ENCODE data around the gene HOXA7. TPM values are rescaled to one million over a fixed set of nuclear protein-coding genes. Genes with fewer than 3 reads are reported as not detected.

HOXA7 gene
- total RNA-seq, 2 donors from 2014 or later = 0.26 to 0.66 TPM

DNA sequence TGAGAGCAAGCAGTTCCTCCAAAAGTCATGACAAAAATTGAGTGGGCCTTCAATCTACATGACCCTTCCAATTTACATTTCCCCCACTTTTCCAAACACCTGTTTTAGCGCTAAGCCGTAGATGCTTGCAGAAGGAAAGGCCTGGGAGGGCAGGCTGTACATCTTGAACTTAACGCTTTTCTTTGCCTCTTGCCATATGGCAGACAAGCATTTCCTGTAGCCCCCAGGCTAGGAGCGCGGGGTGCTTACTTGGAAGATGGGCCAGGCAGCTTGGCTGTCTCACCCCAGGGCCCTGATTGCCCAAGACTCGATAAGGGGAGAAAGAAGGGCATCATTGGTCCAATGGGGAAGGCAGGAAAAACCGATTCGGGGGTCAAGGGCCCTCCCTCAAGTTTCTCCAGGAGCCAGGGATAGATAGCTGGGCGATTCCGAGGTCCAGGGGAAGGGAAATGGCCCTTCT, 15.9 kb upstream of the HOXA7 start:
- Histone ChIP-seq H3K27ac (no peak overlapping the region), H3K9me3 (no peaks in the 10 kb centered on the region), H3K4me1 (peaks cover 30% of the 10 kb centered on the region), H3K36me3 (replicated peaks in 1 of 2; ENCODE audit: insufficient read depth in 1 of 2, low read depth in 2 of 2) (no peaks in the 10 kb centered on the region), H3K4me3 (no peak overlapping the region), H3K27me3 (peaks cover 5 to 88% of the 10 kb centered on the region in 2 donors)
- TF ChIP-seq, protein P1, sequence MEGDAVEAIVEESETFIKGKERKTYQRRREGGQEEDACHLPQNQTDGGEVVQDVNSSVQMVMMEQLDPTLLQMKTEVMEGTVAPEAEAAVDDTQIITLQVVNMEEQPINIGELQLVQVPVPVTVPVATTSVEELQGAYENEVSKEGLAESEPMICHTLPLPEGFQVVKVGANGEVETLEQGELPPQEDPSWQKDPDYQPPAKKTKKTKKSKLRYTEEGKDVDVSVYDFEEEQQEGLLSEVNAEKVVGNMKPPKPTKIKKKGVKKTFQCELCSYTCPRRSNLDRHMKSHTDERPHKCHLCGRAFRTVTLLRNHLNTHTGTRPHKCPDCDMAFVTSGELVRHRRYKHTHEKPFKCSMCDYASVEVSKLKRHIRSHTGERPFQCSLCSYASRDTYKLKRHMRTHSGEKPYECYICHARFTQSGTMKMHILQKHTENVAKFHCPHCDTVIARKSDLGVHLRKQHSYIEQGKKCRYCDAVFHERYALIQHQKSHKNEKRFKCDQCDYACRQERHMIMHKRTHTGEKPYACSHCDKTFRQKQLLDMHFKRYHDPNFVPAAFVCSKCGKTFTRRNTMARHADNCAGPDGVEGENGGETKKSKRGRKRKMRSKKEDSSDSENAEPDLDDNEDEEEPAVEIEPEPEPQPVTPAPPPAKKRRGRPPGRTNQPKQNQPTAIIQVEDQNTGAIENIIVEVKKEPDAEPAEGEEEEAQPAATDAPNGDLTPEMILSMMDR (IDR thresholded peaks at IDR 0.05) = no peak
- TF ChIP-seq POLR2A (IDR thresholded peaks at IDR 0.05) = no peak
- no peak for ATAC-seq
- intact Hi-C loops (cut with DNase I) = no loop called here
- DNase-seq = peak in 2 of 4 donors; percentile 4 to 5
- 10% methylated on average over 6 to 10 of the region's 10 CpGs for WGBS, 2 donors

DNA sequence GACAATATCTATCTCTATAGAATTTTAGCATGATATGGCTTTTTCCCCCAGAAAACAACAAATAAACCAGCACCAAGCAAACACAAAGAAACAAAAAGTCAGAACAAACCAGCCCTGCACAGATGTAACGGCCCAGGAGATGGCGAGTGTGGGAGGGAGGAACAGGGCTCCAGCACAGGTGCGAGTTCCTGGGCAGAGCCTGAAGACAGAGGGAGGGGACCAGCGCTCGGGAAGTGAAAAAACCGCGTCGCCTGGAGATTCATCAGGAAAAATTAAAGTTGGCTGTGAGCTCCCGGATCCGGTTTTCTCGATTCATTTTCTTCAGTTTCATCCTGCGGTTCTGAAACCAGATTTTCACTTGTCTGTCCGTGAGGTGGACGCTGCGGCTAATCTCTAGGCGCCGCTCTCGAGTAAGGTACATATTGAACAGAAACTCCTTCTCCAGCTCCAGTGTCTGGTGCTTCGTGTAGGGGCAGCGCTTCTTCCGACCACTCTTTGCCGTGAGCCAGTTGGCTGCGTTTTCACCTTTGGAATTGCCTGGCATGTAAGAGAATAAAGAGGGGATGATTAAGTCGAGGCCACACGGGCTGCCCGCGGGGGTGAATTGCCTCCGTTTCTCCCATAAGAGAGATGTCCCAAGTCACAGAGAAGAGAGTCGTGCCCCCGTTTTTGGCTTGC, 15.3 kb upstream of the HOXA7 start:
- no peaks in the 10 kb centered on the region for H3K9me3 ChIP-seq
- WGBS, 2 donors = 9 to 11% methylated on average over 30 of the region's 30 CpGs
- H3K4me1 ChIP-seq = peaks cover 30% of the 10 kb centered on the region
- DNase-seq (peak in 2 of 4 donors; percentile 10 to 14), ATAC-seq (no peak)
- intact Hi-C loops (cut with DNase I) = no loop called here
- H3K27ac ChIP-seq = no peak overlapping the region
- H3K36me3 ChIP-seq (replicated peaks in 1 of 2; ENCODE audit: insufficient read depth in 1 of 2, low read depth in 2 of 2) = no peaks in the 10 kb centered on the region
- no peak for TF ChIP-seq POLR2A (IDR thresholded peaks at IDR 0.05)
- TF ChIP-seq, protein P1 (IDR thresholded peaks at IDR 0.05) = no peak
- peaks cover 5 to 92% of the 10 kb centered on the region in 2 donors for H3K27me3 ChIP-seq
- H3K4me3 ChIP-seq = no peak overlapping the region

DNA sequence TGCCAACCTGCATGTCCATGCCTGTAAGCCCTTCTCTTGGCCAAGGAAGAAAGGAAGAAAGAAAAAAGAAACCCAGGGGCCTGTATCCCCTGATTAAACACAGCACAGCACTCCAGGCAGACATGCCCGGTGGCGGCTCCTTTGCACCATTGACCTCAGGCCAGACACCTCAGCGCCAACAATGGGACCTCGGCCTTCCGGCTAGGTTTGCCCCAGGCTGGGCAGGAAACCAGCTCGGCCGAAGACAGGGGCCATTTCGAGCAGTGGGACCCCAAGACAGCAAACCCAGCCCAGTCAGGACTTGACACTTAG, 14.8 kb upstream of the HOXA7 start:
- Histone ChIP-seq H3K4me1 (peaks cover 30% of the 10 kb centered on the region), H3K36me3 (replicated peaks in 1 of 2; ENCODE audit: insufficient read depth in 1 of 2, low read depth in 2 of 2) (no peaks in the 10 kb centered on the region), H3K27me3 (peaks cover 5 to 92% of the 10 kb centered on the region in 2 donors), H3K4me3 (no peak overlapping the region), H3K9me3 (no peaks in the 10 kb centered on the region), H3K27ac (no peak overlapping the region)
- no peak for ATAC-seq
- 10 to 11% methylated on average over 8 of the region's 8 CpGs for WGBS, 2 donors
- intact Hi-C loops (cut with DNase I) = no loop called here
- peak in 1 of 4 donors; percentile 8 for DNase-seq
- TF ChIP-seq, protein P1 (IDR thresholded peaks at IDR 0.05) = no peak
- TF ChIP-seq POLR2A (IDR thresholded peaks at IDR 0.05) = no peak

DNA sequence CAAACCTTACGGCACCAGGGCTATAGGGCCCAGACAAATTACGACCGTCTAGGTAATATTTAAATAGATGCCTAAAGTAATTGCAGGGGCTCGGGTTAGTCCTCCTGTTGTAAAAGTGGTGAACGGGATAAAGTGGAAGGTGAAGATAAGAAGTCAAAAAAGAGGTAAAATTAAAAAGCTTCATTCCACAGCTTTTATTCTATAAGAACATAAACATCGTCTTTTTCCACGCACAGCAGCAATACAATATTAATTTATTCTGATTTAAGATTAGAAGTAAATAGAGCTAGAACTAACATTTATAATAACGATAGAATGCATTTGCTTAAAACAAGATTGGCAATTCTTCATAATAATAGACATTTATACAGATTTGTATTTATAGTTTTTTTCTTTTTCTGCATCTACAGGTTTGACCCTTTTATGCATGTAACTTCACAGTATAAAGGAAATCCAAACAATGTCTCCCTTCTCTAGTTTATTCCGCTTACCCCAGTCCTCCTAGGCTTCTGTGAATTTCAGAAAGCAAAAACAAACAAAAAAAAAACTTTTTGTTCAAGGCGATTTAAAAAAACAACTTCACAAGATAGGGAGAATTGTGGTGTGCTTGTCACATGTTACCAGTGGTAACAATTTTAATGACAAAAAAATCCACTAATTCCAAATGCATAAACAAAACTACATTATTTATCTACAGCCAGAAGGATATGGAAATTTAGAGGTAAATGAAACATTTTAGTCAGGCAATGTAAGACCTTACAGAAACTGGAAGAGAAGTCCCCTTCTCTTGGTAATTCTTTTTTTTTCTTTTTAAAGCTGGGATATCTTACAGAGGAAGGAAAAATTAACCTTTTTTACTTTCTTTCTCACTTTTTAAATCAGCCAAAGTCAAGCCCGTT, 14.2 kb upstream of the HOXA7 start:
- H3K27ac ChIP-seq = no peak overlapping the region
- no peaks in the 10 kb centered on the region for H3K36me3 ChIP-seq (replicated peaks in 1 of 2; ENCODE audit: insufficient read depth in 1 of 2, low read depth in 2 of 2)
- no peak overlapping the region for H3K4me3 ChIP-seq
- no peak for ATAC-seq
- DNase-seq = no peak
- H3K4me1 ChIP-seq = peaks cover 30% of the 10 kb centered on the region
- H3K27me3 ChIP-seq = peaks cover 5 to 92% of the 10 kb centered on the region in 2 donors
- WGBS, 2 donors = 13 to 19% methylated on average over 11 of the region's 11 CpGs
- TF ChIP-seq POLR2A (IDR thresholded peaks at IDR 0.05) = no peak
- TF ChIP-seq, protein P1 (IDR thresholded peaks at IDR 0.05) = no peak
- intact Hi-C loops (cut with DNase I) = no loop called here
- no peaks in the 10 kb centered on the region for H3K9me3 ChIP-seq
